ENCODE measurements around the gene CACNB4.

CACNB4 gene

GRCh38 chr2:152075461-152076050, 23.3 kb downstream of the CACNB4 start:
- Histone ChIP-seq H3K4me3 (ENCODE audit: low read depth, low read length) (no peak overlapping the region), H3K27ac (no peak overlapping the region), H3K9me3 (ENCODE audit: severe bottlenecking) (no peaks in the 10 kb centered on the region), H3K36me3 (no peaks in the 10 kb centered on the region), H3K27me3 (ENCODE audit: insufficient read depth, low read depth, severe bottlenecking) (no peaks in the 10 kb centered on the region)
- no peak for DNase-seq
- TF ChIP-seq CTCF (IDR thresholded peaks at IDR 0.05; ENCODE audit: low read depth, low read length) = no peak

- no peak for DNase-seq
- no peaks in the 10 kb centered on the region for H3K9me3 ChIP-seq (ENCODE audit: severe bottlenecking)
- TF ChIP-seq CTCF (IDR thresholded peaks at IDR 0.05; ENCODE audit: low read depth, low read length) = no peak
- no peaks in the 10 kb centered on the region for H3K36me3 ChIP-seq
- no peak overlapping the region for H3K27ac ChIP-seq
- H3K4me3 ChIP-seq (ENCODE audit: low read depth, low read length) = no peak overlapping the region
- no peaks in the 10 kb centered on the region for H3K27me3 ChIP-seq (ENCODE audit: insufficient read depth, low read depth, severe bottlenecking)
Measured at GRCh38 chr2:152072011-152072410, 26.8 kb downstream of the CACNB4 start.

GRCh38 chr2:152071518-152071917, 27.3 kb downstream of the CACNB4 start:
- no peak overlapping the region for H3K4me3 ChIP-seq (ENCODE audit: low read depth, low read length)

GRCh38 chr2:152071092-152071491, 27.8 kb downstream of the CACNB4 start:
- Histone ChIP-seq H3K27me3 (ENCODE audit: insufficient read depth, low read depth, severe bottlenecking) (no peaks in the 10 kb centered on the region), H3K36me3 (no peaks in the 10 kb centered on the region), H3K9me3 (ENCODE audit: severe bottlenecking) (no peaks in the 10 kb centered on the region), H3K4me3 (ENCODE audit: low read depth, low read length) (no peak overlapping the region), H3K27ac (no peak overlapping the region)
- DNase-seq = no peak
- TF ChIP-seq CTCF (IDR thresholded peaks at IDR 0.05; ENCODE audit: low read depth, low read length) = no peak

More at GRCh38 chr2:152071518-152071917, 27.3 kb downstream of the CACNB4 start:
- DNase-seq = no peak
- Histone ChIP-seq H3K9me3 (ENCODE audit: severe bottlenecking) (no peaks in the 10 kb centered on the region), H3K27me3 (ENCODE audit: insufficient read depth, low read depth, severe bottlenecking) (no peaks in the 10 kb centered on the region), H3K36me3 (no peaks in the 10 kb centered on the region), H3K27ac (no peak overlapping the region)
- no peak for TF ChIP-seq CTCF (IDR thresholded peaks at IDR 0.05; ENCODE audit: low read depth, low read length)

GRCh38 chr2:152068226-152068625, 30.6 kb downstream of the CACNB4 start:
- Histone ChIP-seq H3K4me3 (ENCODE audit: low read depth, low read length) (no peak overlapping the region), H3K9me3 (ENCODE audit: severe bottlenecking) (no peaks in the 10 kb centered on the region), H3K27me3 (ENCODE audit: insufficient read depth, low read depth, severe bottlenecking) (no peaks in the 10 kb centered on the region), H3K36me3 (no peaks in the 10 kb centered on the region), H3K27ac (no peak overlapping the region)
- DNase-seq = no peak
- no peak for TF ChIP-seq CTCF (IDR thresholded peaks at IDR 0.05; ENCODE audit: low read depth, low read length)

GRCh38 chr2:152067823-152068222, 31.0 kb downstream of the CACNB4 start:
- DNase-seq = no peak
- Histone ChIP-seq H3K27me3 (ENCODE audit: insufficient read depth, low read depth, severe bottlenecking) (no peaks in the 10 kb centered on the region), H3K27ac (no peak overlapping the region), H3K9me3 (ENCODE audit: severe bottlenecking) (no peaks in the 10 kb centered on the region), H3K36me3 (no peaks in the 10 kb centered on the region), H3K4me3 (ENCODE audit: low read depth, low read length) (no peak overlapping the region)
- no peak for TF ChIP-seq CTCF (IDR thresholded peaks at IDR 0.05; ENCODE audit: low read depth, low read length)

All from WERI-Rb-1 (cell line).